OCI-LY3 (cell line): Measurements from ENCODE around the gene NLRC5.

ENCODE experiments used
- EZH2phosphoT487 ChIP-seq: fragments of 200-600 bp; shearing (Covaris generic); IDR thresholded peaks from 2 replicates; pipeline ENCODE4 v1.6.1; 2018; ENCODE audit warnings: antibody characterized with exemption, mixed run types, low read depth
- TF ChIP-seq, protein P1 (sequence below): fragments of 200-600, 300-600 bp; sonication (generic); IDR thresholded peaks from 2 replicates; pipeline ENCODE4 v1.5.1; 2014; ENCODE audit warnings: antibody characterized with exemption, low read length, low read depth

DNA sequence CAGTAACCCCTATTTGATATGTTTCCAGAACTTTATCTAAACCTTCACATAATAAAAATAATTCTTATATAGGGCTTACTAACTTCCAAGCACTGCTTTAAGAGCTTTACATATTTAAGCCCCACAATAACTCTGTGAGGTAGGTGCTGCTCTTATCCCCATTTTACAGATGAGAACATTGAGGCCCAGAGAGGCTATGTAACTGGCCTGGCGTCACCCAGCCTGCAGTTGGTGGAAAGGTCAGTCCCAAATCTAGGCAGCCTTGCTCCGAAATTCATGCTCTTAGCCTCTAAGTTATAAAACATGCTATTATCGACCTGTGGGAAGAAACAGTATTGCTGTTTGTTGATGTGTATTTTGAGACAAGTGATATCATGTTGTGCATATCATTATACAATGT lies 9.0 kb downstream of the NLRC5 start:
- TF ChIP-seq, protein P1, sequence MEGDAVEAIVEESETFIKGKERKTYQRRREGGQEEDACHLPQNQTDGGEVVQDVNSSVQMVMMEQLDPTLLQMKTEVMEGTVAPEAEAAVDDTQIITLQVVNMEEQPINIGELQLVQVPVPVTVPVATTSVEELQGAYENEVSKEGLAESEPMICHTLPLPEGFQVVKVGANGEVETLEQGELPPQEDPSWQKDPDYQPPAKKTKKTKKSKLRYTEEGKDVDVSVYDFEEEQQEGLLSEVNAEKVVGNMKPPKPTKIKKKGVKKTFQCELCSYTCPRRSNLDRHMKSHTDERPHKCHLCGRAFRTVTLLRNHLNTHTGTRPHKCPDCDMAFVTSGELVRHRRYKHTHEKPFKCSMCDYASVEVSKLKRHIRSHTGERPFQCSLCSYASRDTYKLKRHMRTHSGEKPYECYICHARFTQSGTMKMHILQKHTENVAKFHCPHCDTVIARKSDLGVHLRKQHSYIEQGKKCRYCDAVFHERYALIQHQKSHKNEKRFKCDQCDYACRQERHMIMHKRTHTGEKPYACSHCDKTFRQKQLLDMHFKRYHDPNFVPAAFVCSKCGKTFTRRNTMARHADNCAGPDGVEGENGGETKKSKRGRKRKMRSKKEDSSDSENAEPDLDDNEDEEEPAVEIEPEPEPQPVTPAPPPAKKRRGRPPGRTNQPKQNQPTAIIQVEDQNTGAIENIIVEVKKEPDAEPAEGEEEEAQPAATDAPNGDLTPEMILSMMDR: no peak
- no peak for TF ChIP-seq EZH2phosphoT487
